K562 (cell line): ENCODE results near the gene KCNQ2. TPM values are rescaled to one million over a fixed set of nuclear protein-coding genes. Genes with fewer than 3 reads are reported as not detected.
A peak's percentile ranks its signal among the peaks of the same experiment; 100 is the strongest.

Source experiments
- BHLHE40 ChIP-seq: IDR thresholded peaks from 2 replicates; pipeline ENCODE4 v1.6.1; 2011; ENCODE audit warnings: low read length, improper control_type of control experiment
- CLOCK ChIP-seq: fragments of 250-450 bp; sonication (Bioruptor Pico); IDR thresholded peaks from 2 replicates; pipeline ENCODE4 v1.4.0; 2020; ENCODE audit warnings: mild to moderate bottlenecking, moderate library complexity, borderline replicate concordance
- KDM2B ChIP-seq: fragments of 250-450 bp; sonication (Bioruptor Pico); IDR thresholded peaks from 2 replicates; pipeline ENCODE4 v1.8.0; 2021; ENCODE audit warnings: mild to moderate bottlenecking, moderate library complexity
- PCBP1 ChIP-seq: fragments of 200-400 bp; formaldehyde crosslinking; IDR thresholded peaks from 2 replicates; pipeline ENCODE4 v1.6.1; 2018; ENCODE audit warnings: mild to moderate bottlenecking, low read depth, low read length; ENCODE audit not compliant: poor library complexity, severe bottlenecking
- RFX1 ChIP-seq: fragments of 450-650 bp; IDR thresholded peaks from 2 replicates; pipeline ENCODE4 v1.6.1; 2016; ENCODE audit warnings: mild to moderate bottlenecking, moderate library complexity
- VEZF1 ChIP-seq: fragments of 200-800 bp; sonication (Bioruptor generic); IDR thresholded peaks from 2 replicates; pipeline ENCODE4 v1.6.1; 2017; ENCODE audit warnings: missing genetic modification characterization, missing compliant biosample characterization
- ZBTB33 ChIP-seq: sonication (generic); formaldehyde crosslinking; IDR thresholded peaks from 2 replicates; pipeline ENCODE4 v1.8.1; 2023; ENCODE audit warnings: mild to moderate bottlenecking, missing genetic modification reagents
- ZNF79 ChIP-seq: fragments of 250-450 bp; sonication (Bioruptor Pico); IDR thresholded peaks from 2 replicates; pipeline ENCODE4 v1.4.0; 2020; ENCODE audit warnings: low read depth, mild to moderate bottlenecking, moderate library complexity
- polyA plus RNA-seq, 8 experiments: library from polyadenylated mRNA; depleted of rRNA in 4 of 8; stranded (reverse) in 5 of 8; unstranded in 3 of 8; fragments of >200 nt; fragmentation: Nextera tagmentation in 2 of 8; fragmentation: Illumina TruSeq in 1 of 8; extraction: Ambion mirVana in 2 of 8; extraction: Trizol in 1 of 8; gene quantifications; 2 replicates each; pipeline versions ENCODE4 v1.2.1 to v1.2.3, GENCODE V29; 2011 to 2014; ENCODE audit warnings: inconsistent platforms in 1 of 8, missing spikeins in 1 of 8
- total RNA-seq, 7 experiments: library from RNA; depleted of rRNA in 6 of 7; stranded (reverse); fragments of >200 nt in 6 of 7; fragmentation: Illumina TruSeq in 2 of 7; extraction: Trizol in 2 of 7; gene quantifications; 2 replicates each; pipeline versions ENCODE4 v1.2.1 to v1.2.3, GENCODE V29; 2011 to 2021; ENCODE audit warnings: low replicate concordance in 1 of 7
- TF ChIP-seq, protein P1 (sequence below): fragments of 250-450 bp; sonication (Bioruptor Pico); IDR thresholded peaks from 2 replicates; pipeline ENCODE4 v1.8.0; 2021; ENCODE audit warnings: moderate library complexity, mild to moderate bottlenecking, inconsistent platforms

Gene KCNQ2
- total and polyA plus RNA-seq, 9 of the 15 experiments (the other 6 are each of a cell fraction or from before 2014, with no cell fraction given): 0.13 to 0.16 TPM; not detected in 7

GRCh38 chr20:63499338-63499969 lies 27.0 kb upstream of the KCNQ2 start (continued):
- TF ChIP-seq ZBTB33 (CRISPR knock-in tag): peak; percentile 75
- 0 out of 2 replicates have a peak, but pooled peaks have one; percentile 34 for TF ChIP-seq VEZF1 (CRISPR knock-in tag)
- TF ChIP-seq BHLHE40: peak; percentile 69
- peak; percentile 69 for TF ChIP-seq PCBP1
- TF ChIP-seq CLOCK (CRISPR knock-in tag): no peak
- TF ChIP-seq ZNF79: no peak
- TF ChIP-seq, protein P1, sequence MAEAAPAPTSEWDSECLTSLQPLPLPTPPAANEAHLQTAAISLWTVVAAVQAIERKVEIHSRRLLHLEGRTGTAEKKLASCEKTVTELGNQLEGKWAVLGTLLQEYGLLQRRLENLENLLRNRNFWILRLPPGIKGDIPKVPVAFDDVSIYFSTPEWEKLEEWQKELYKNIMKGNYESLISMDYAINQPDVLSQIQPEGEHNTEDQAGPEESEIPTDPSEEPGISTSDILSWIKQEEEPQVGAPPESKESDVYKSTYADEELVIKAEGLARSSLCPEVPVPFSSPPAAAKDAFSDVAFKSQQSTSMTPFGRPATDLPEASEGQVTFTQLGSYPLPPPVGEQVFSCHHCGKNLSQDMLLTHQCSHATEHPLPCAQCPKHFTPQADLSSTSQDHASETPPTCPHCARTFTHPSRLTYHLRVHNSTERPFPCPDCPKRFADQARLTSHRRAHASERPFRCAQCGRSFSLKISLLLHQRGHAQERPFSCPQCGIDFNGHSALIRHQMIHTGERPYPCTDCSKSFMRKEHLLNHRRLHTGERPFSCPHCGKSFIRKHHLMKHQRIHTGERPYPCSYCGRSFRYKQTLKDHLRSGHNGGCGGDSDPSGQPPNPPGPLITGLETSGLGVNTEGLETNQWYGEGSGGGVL: no peak
- no peak for TF ChIP-seq KDM2B (CRISPR knock-in tag)
- TF ChIP-seq RFX1: no peak
